PFSK-1 (cell line): ENCODE results near the gene ZNF827.

Source experiments
- POLR2AphosphoS5 ChIP-seq: IDR thresholded peaks from 2 replicates; pipeline ENCODE4 v1.6.1; 2012; ENCODE audit warnings: low read depth, mild to moderate bottlenecking, control low read depth, low read length, moderate library complexity
- SIN3A ChIP-seq: IDR thresholded peaks from 2 replicates; pipeline ENCODE4 v1.6.1; 2012; ENCODE audit warnings: mild to moderate bottlenecking, low read length, moderate library complexity, borderline replicate concordance; ENCODE audit not compliant: insufficient read depth
- TAF1 ChIP-seq: IDR thresholded peaks from 2 replicates; pipeline ENCODE4 v1.6.1; 2012; ENCODE audit warnings: low read length, control low read depth, borderline replicate concordance; ENCODE audit not compliant: insufficient read depth
- TF ChIP-seq, protein P1 (sequence below), 2 experiments: IDR thresholded peaks; 2 replicates each; pipeline versions ENCODE4 v1.6.1 to v1.8.0; 2011 to 2012; ENCODE audit warnings: low read depth in 2 of 2, low read length in 2 of 2, control low read depth in 1 of 2, inconsistent platforms in 1 of 2, mild to moderate bottlenecking in 1 of 2, moderate library complexity in 1 of 2; ENCODE audit not compliant: insufficient read depth in 1 of 2

DNA sequence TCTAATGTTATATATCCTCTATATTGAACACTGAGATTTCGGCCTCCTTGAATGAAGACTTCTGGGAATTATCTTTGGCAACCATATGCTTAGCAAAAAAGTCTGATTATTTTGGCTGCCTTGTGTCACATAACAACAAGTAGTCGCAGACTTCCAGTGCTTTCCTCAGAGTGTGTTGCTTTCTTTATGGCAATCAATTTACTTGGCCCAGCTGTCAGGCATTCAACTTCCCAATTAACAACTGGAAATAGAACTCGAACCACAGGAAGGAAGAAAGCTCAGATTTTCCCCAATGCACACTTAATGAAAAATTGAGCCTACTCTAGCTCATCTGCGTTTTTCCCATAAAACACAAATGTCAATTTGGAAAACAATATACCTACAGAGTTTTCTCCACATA lies 71.6 kb downstream of the ZNF827 start:
- TF ChIP-seq SIN3A (no peak), POLR2AphosphoS5 (no peak), TAF1 (no peak)
- TF ChIP-seq, protein P1, sequence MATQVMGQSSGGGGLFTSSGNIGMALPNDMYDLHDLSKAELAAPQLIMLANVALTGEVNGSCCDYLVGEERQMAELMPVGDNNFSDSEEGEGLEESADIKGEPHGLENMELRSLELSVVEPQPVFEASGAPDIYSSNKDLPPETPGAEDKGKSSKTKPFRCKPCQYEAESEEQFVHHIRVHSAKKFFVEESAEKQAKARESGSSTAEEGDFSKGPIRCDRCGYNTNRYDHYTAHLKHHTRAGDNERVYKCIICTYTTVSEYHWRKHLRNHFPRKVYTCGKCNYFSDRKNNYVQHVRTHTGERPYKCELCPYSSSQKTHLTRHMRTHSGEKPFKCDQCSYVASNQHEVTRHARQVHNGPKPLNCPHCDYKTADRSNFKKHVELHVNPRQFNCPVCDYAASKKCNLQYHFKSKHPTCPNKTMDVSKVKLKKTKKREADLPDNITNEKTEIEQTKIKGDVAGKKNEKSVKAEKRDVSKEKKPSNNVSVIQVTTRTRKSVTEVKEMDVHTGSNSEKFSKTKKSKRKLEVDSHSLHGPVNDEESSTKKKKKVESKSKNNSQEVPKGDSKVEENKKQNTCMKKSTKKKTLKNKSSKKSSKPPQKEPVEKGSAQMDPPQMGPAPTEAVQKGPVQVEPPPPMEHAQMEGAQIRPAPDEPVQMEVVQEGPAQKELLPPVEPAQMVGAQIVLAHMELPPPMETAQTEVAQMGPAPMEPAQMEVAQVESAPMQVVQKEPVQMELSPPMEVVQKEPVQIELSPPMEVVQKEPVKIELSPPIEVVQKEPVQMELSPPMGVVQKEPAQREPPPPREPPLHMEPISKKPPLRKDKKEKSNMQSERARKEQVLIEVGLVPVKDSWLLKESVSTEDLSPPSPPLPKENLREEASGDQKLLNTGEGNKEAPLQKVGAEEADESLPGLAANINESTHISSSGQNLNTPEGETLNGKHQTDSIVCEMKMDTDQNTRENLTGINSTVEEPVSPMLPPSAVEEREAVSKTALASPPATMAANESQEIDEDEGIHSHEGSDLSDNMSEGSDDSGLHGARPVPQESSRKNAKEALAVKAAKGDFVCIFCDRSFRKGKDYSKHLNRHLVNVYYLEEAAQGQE (IDR thresholded peaks at IDR 0.05; ENCODE audit: insufficient read depth in 1 of 2, low read depth in 2 of 2, low read length in 2 of 2) = no peak
